ENCODE results near the gene FNDC10. TPM values are rescaled to one million over a fixed set of nuclear protein-coding genes. Genes with fewer than 3 reads are reported as not detected.
A peak's percentile ranks its signal among the peaks of the same experiment; 100 is the strongest.

Gene FNDC10
- total RNA-seq, 1 donor, result 5.9 TPM

DNA sequence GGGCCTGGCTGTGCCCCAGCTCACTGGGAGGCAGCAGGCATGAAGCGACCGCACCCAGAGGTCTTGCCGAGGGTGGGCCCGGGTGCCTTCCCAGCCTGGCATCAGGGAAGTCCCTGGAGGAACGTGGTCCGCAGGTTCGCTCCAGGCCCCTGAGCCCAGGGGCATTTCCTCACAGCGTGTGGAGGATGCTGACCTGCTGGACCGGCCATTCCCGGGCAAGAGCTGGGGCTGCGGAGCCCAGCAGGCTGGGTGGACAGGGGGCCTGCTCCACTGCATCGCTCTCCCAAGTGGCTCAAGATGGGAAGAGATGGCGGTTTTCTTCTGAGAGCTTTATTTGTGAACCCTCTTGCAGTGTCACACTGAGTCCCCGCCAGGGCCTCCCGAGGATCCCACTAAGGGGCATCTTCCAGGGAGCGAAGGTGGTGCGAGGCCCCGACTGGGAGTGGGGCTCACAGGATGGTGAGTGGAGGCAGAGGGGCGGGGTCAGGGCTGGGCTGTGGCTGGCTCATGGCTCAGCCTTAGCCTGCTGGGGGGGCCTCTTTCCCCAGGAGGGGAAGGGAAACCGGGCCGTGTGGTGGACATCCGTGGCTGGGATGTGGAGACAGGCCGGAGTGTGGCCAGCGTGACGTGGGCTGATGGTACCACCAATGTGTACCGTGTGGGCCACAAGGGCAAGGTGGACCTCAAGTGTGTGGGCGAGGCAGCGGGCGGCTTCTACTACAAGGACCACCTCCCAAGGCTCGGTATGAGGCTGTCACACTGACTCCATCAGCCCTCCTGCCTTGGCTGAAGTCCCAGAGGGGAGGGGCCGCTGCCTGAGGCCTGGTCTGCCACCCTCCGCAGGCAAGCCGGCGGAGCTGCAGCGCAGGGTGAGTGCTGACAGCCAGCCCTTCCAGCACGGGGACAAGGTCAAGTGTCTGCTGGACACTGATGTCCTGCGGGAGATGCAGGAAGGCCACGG, 24.8 kb upstream of the FNDC10 start:
- TF ChIP-seq, protein P1, sequence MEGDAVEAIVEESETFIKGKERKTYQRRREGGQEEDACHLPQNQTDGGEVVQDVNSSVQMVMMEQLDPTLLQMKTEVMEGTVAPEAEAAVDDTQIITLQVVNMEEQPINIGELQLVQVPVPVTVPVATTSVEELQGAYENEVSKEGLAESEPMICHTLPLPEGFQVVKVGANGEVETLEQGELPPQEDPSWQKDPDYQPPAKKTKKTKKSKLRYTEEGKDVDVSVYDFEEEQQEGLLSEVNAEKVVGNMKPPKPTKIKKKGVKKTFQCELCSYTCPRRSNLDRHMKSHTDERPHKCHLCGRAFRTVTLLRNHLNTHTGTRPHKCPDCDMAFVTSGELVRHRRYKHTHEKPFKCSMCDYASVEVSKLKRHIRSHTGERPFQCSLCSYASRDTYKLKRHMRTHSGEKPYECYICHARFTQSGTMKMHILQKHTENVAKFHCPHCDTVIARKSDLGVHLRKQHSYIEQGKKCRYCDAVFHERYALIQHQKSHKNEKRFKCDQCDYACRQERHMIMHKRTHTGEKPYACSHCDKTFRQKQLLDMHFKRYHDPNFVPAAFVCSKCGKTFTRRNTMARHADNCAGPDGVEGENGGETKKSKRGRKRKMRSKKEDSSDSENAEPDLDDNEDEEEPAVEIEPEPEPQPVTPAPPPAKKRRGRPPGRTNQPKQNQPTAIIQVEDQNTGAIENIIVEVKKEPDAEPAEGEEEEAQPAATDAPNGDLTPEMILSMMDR (IDR thresholded peaks at IDR 0.05; ENCODE audit: insufficient read depth, low read length), result no peak
- no peak for DNase-seq (ENCODE audit: low read depth)
- H3K4me3 ChIP-seq (ENCODE audit: low read depth, low read length), result no peak overlapping the region

DNA sequence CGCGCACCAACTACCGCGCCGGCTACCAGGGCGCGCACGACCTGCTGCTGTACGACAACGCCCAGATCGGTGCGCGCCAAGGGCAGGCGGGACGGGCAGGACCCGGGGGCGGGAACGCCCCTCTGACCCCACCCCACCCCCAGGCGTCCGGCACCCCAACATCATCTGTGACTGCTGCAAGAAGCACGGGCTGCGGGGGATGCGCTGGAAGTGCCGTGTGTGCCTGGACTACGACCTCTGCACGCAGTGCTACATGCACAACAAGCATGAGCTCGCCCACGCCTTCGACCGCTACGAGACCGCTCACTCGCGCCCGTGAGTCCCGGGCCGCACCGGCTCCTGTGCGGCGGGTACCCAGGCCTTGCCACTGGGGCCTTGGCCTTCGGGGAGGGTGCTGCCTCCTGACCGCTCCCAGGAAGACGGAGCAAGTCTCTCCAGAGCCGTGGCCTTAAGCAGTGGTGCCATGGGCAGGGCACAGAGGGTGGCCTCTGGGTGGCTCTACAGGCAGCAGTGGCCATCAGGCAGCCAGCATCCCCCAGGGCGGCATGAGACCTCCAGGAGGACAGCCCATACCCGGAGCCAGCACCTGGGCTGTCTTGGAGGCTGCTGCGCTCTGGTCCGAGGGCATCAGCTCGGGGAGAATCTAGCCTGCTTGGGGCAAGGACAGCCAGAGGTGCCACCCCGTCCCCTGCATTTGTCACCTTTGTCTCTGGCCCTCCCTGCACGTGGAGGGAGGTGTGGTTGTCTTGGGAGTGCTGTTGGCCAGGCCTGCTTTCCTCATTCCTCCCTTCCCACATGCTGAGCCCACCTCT, 23.9 kb upstream of the FNDC10 start:
- TF ChIP-seq, protein P1 (IDR thresholded peaks at IDR 0.05; ENCODE audit: insufficient read depth, low read length), result no peak
- no peak overlapping the region for H3K4me3 ChIP-seq (ENCODE audit: low read depth, low read length)
- DNase-seq (ENCODE audit: low read depth), result no peak

DNA sequence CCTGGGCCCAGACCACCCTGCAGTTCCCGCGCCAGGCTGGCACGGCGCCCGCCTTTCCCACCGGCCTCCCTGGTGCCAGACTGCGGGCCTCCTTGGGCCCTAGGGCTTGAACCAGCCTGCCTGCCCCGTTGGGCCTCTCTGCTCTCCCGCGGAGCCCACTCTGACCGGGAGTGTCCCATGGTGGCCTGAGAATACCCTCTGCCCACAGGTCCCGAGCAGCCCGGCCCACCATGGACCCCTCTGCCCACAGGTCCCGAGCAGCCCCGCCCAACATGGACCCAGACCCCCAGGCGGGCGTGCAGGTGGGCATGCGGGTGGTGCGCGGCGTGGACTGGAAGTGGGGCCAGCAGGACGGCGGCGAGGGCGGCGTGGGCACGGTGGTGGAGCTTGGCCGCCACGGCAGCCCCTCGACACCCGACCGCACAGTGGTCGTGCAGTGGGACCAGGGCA, 23.3 kb upstream of the FNDC10 start:
- no peak overlapping the region for H3K4me3 ChIP-seq (ENCODE audit: low read depth, low read length)
- DNase-seq (ENCODE audit: low read depth), result no peak
- TF ChIP-seq, protein P1 (IDR thresholded peaks at IDR 0.05; ENCODE audit: insufficient read depth, low read length), result no peak

DNA sequence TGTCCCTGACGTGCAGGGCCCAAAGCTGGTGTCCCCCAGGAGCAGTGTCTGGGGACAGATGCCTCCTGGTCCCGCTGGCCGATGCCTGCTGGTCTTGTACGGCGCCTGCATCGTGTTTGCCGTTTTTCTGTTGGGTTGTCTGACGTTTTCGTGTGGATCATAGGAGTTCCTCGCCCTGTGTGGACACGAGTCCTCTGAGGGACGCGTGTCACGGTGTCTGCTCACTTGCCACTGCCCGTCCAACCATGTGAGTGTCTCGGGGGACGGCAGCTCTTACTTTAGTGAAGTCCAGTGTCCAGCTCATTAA, 22.8 kb upstream of the FNDC10 start:
- DNase-seq (ENCODE audit: low read depth), result no peak
- TF ChIP-seq, protein P1 (IDR thresholded peaks at IDR 0.05; ENCODE audit: insufficient read depth, low read length), result no peak
- no peak overlapping the region for H3K4me3 ChIP-seq (ENCODE audit: low read depth, low read length)

DNA sequence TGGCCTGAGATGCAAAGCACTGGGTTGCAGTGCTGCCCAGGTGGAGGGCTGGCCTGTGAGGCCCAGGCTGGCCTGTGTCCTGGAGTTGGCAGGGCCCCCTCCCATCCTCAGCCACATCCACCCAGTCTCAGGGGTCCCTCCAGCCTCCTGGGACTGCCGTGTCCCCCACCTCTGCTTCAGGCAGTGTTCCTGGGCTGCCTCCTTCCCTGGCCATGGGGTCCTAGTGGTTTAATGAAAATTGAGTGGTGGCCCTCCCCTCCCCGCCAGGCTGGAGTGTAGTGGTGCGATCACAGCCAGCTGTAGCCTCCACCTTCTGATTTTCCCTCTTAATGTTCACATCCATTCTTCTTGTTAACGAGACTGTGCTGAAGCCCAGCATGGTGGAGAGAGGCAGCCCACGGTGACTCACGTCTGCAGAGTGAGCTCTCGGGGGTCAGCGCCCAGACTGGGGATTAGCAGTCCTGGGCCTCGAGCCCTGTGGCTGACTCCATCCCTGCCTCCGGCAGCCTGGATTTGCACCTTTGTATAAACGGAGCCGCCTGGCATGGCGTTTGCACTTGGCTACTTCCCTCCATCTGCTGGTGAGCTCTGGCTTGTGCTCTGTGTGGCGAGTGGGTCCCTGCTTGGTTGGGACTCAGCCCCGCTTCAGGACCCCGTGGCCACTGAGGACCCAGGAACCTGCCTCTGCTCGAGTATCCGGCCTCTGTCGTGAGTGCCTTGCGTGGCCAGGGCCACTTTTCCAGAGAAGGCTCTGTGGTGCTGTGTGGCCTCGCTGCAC, 22.3 kb upstream of the FNDC10 start:
- TF ChIP-seq, protein P1 (IDR thresholded peaks at IDR 0.05; ENCODE audit: insufficient read depth, low read length), result no peak
- peak; percentile 36 for DNase-seq (ENCODE audit: low read depth)
- H3K4me3 ChIP-seq (ENCODE audit: low read depth, low read length), result no peak overlapping the region
